ENCODE measurements around the gene TACC2. TPM values are rescaled to one million over a fixed set of nuclear protein-coding genes. Genes with fewer than 3 reads are reported as not detected.
A peak's percentile ranks its signal among the peaks of the same experiment; 100 is the strongest.

The TACC2 gene
- total RNA-seq, 4 donors from 2014 or later = 46.5 to 106 (median 71.6) TPM

DNA sequence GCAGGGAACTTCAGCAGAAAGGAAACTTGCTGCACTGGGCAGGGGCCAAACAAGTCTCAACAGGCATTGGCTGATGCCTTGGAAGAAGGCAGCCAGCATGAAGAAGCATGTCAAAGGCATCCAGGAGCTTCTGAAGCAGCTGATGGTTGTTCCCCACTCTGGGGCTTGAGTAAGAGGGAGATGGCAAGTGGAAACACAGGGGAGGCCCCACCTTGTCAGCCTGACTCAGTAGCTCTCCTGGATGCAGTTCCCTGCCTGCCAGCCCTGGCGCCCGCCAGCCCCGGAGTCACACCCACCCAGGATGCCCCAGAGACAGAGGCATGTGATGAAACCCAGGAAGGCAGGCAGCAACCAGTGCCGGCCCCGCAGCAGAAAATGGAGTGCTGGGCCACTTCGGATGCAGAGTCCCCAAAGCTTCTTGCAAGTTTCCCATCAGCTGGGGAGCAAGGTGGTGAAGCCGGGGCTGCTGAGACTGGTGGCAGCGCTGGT, 96.5 kb downstream of the TACC2 start:
- intact Hi-C loops (cut with DNase I) = no loop called here
- no peak for DNase-seq
- peak overlapping the region; percentile 76 to 86 (median 81) for H3K27ac ChIP-seq
- H3K36me3 ChIP-seq = peaks cover 0 to 33% (median 0%) of the 10 kb centered on the region in 3 donors
- WGBS, 2 donors = 20 to 40% methylated on average over 1 of the region's 8 CpGs
- TF ChIP-seq, protein P1, sequence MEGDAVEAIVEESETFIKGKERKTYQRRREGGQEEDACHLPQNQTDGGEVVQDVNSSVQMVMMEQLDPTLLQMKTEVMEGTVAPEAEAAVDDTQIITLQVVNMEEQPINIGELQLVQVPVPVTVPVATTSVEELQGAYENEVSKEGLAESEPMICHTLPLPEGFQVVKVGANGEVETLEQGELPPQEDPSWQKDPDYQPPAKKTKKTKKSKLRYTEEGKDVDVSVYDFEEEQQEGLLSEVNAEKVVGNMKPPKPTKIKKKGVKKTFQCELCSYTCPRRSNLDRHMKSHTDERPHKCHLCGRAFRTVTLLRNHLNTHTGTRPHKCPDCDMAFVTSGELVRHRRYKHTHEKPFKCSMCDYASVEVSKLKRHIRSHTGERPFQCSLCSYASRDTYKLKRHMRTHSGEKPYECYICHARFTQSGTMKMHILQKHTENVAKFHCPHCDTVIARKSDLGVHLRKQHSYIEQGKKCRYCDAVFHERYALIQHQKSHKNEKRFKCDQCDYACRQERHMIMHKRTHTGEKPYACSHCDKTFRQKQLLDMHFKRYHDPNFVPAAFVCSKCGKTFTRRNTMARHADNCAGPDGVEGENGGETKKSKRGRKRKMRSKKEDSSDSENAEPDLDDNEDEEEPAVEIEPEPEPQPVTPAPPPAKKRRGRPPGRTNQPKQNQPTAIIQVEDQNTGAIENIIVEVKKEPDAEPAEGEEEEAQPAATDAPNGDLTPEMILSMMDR (IDR thresholded peaks at IDR 0.05) = no peak
- peak in 1 of 4 donors; percentile 42 for TF ChIP-seq POLR2A (IDR thresholded peaks at IDR 0.05)
- H3K27me3 ChIP-seq = no peaks in the 10 kb centered on the region
- peak overlapping the region in 1 of 4 donors; percentile 35 for H3K4me3 ChIP-seq
- peaks cover 11 to 95% (median 52%) of the 10 kb centered on the region in 3 donors for H3K4me1 ChIP-seq
- no peaks in the 10 kb centered on the region for H3K9me3 ChIP-seq

- intact Hi-C loops (cut with DNase I) = no loop called here
- TF ChIP-seq POLR2A (IDR thresholded peaks at IDR 0.05) = no peak
- TF ChIP-seq, protein P1 (IDR thresholded peaks at IDR 0.05) = no peak
- Histone ChIP-seq H3K4me3 (no peak overlapping the region), H3K27me3 (no peaks in the 10 kb centered on the region), H3K36me3 (peaks cover 0 to 44% (median 0%) of the 10 kb centered on the region in 3 donors), H3K4me1 (peaks cover 11 to 91% (median 50%) of the 10 kb centered on the region in 3 donors), H3K27ac (peak overlapping the region; percentile 76 to 86 (median 81)), H3K9me3 (no peaks in the 10 kb centered on the region)
- DNase-seq = no peak
- WGBS, 2 donors = 76 to 81% methylated on average over 6 to 7 of the region's 9 CpGs
Measured at GRCh38 chr10:122086416-122087240, 97.7 kb downstream of the TACC2 start.

DNA sequence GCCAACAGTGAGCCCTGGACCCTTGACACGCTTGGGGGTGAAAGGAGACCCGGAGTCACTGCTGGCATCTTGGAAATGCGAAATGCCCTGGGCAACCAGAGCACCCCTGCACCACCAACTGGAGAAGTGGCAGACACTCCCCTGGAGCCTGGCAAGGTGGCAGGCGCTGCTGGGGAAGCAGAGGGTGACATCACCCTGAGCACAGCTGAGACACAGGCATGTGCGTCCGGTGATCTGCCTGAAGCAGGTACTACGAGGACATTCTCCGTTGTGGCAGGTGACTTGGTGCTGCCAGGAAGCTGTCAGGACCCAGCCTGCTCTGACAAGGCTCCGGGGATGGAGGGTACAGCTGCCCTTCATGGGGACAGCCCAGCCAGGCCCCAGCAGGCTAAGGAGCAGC, 98.5 kb downstream of the TACC2 start:
- peak overlapping the region in 2 of 4 donors; percentile 2 to 19 for H3K4me3 ChIP-seq
- no peak for TF ChIP-seq POLR2A (IDR thresholded peaks at IDR 0.05)
- TF ChIP-seq, protein P1 (IDR thresholded peaks at IDR 0.05) = no peak
- H3K9me3 ChIP-seq = no peaks in the 10 kb centered on the region
- peak overlapping the region in 2 of 4 donors; percentile 17 to 86 for H3K27ac ChIP-seq
- intact Hi-C loops (cut with DNase I) = no loop called here
- H3K36me3 ChIP-seq = peaks cover 0 to 50% (median 0%) of the 10 kb centered on the region in 3 donors
- peaks cover 11 to 82% (median 47%) of the 10 kb centered on the region in 3 donors for H3K4me1 ChIP-seq
- no CpG with 5 or more reads among the region's 9 CpGs for WGBS, 2 donors
- DNase-seq = no peak
- no peaks in the 10 kb centered on the region for H3K27me3 ChIP-seq

DNA sequence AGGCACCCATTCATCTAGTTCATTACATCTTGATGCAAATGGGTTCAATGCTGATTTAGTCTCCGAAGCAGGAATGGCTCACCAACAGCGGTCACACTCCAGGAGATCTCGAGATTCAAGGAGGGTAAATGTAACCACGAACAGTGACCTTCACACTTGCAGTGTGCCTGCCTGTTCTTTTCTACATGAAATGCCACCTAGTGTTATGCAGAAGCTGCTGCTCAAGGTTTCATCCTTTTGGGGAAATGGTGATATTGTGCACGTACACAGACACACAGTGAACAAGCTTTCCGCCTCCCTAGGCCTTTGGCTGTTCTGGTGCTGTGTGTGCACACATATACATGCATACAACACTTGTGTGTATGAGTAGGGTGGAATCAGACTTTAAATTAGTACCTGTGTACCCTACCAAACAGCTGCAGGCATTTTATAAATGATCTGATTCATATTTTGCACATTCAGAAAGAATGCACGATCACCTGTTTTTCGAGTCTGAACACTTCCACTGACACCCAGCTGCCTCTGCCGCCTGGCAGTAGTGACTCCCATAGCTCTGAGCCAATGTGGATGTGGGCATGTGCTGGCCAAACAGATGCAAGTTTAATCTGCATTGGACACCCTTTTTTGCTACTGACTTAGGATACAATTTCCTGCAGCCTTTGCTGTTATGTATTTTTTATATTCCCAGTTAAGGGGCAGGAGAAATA, 100.5 kb downstream of the TACC2 start:
- no peak for TF ChIP-seq POLR2A (IDR thresholded peaks at IDR 0.05)
- TF ChIP-seq, protein P1 (IDR thresholded peaks at IDR 0.05) = peak in 2 of 6 experiments; percentile 7 to 30
- Histone ChIP-seq H3K9me3 (no peaks in the 10 kb centered on the region), H3K4me1 (peaks cover 11 to 62% (median 37%) of the 10 kb centered on the region in 3 donors), H3K36me3 (peaks cover 0 to 50% (median 0%) of the 10 kb centered on the region in 3 donors), H3K27ac (peak overlapping the region; percentile 54 to 86 (median 76)), H3K4me3 (no peak overlapping the region), H3K27me3 (no peaks in the 10 kb centered on the region)
- no peak for DNase-seq
- intact Hi-C loops (cut with DNase I) = no loop called here
- WGBS, 2 donors = 43 to 49% methylated on average over 9 of the region's 9 CpGs
